NCI-H82 treated with DMSO at 0.1 percent for 48 hours (cell line): ENCODE data around the gene KRTDAP.

ENCODE experiments used
- DNase-seq: peaks from one replicate; lab custom pipeline; 2025; ENCODE audit not compliant: unreplicated experiment; lab: John Stamatoyannopoulos, UW

KRTDAP gene

DNA sequence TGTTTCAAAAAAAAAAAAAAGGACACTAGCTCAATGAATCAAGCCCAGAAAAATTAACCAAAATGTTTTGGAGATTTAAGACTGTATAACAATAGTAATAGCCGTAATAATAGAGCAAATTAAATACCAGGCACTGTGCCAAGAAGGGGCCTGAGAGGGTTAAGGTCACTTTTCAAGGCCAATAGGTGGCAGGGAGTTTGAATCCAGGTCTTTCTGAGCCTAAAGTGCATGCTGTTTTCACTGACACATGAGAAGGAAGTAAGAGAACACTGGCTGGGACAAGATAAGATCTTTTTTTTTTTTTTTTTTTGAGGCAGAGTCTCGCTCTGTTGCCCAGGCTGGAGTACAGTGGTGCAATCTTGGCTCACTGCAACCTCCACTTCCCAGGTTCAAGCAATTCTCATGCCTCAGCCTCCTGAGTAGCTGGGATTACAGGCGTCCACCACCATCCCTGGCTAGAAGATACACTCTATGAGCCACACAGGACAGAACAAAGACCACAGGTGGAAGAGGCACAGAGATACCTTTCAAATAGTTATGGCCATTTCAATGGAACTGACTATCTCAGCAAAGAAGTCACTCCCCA lies 34.6 kb downstream of the KRTDAP start:
- no peak for DNase-seq

DNA sequence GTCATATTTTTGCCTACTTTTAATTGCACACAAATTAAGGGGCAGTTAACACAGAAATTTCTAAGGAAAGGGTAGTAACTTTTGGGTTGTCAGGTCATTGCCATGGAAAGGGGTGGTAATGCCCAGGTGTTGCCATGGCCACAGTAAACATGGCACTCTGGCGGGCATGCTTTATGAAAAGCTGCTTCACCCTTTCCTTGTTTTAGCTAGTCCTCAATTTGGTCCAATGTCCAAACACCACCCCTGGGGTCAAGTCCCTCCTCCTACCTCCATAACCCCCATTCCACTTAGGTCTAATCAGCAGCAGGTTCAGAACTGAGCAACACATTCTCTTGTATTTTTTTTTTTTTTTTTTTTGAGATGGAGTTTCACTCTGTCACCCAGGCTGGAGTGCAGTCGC lies 35.6 kb downstream of the KRTDAP start:
- DNase-seq = no peak

DNA sequence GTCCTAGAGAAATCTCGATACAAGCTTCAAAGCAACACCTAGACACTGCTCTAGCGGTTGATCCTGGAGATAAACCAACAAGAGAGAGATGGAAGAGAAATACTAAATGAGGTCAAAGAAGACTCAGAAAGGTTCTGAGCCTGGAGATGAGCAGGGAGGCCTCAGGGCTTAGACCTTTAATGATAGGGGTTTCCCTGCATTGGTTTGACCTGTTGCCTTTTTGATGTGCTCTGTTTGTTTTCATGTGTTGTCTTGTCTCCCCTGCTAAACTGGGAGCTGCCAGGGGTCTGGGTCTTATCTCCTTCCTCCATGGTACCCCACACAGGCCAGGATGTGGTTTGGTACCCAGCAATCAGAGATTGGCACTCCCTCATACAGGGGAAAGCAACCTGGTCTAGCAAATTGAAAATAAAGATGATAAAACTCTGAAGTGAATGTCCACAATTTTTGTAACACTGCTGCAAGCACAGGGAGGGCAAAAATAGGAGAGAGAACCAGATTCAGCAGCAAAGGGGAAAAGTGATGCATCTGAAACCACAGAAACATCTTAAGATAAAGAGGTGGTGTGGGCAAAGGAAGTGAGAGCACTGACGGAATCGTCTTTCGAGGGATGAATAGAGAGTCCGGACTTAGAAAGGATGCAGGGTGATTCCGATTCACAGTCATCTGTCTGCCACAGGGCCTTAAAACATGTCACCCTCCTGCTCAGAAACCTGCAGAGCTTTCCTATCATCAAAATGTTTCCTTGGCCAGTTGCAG lies 38.7 kb downstream of the KRTDAP start:
- no peak for DNase-seq

GRCh38 chr19:35449359-35450043 lies 40.8 kb downstream of the KRTDAP start:
- DNase-seq = no peak

- no peak for DNase-seq
Observed at GRCh38 chr19:35447606-35448469, 42.4 kb downstream of the KRTDAP start, which contains the start of gene FFAR2. TSS of gene FFAR2 (plus strand) at chr19:35448257. CDS start at chr19:35449715, 1,458 bp downstream.

- no peak for DNase-seq
Observed at GRCh38 chr19:35445826-35446593, 44.3 kb downstream of the KRTDAP start.

DNA sequence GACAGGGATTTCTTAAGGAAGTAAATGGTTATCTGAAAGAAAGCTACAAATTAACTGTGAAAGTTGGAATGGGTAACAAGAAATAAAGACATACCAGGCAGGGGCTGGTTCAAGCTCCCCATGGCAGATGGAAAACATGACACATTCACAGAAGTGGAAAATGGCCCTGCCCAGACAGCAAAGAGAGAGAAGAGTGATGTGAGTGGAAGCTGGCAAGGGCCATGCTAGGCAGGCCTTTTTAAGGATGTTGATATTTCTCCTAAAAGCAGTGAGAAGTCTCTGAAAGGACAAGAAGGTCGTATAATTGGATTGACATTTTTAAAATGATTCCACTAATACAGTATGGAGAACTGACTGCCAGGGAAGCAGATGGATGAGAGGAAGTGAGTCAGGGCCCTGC lies 45.5 kb downstream of the KRTDAP start:
- DNase-seq = no peak

- no peak for DNase-seq
Observed at GRCh38 chr19:35442091-35442490, 48.2 kb downstream of the KRTDAP start.

- DNase-seq = no peak
Observed at GRCh38 chr19:35439921-35440320, 50.3 kb downstream of the KRTDAP start.

GRCh38 chr19:35438527-35438926 lies 51.7 kb downstream of the KRTDAP start:
- no peak for DNase-seq

- DNase-seq = no peak
Observed at GRCh38 chr19:35438096-35438495, 52.2 kb downstream of the KRTDAP start.

- DNase-seq = no peak
Observed at GRCh38 chr19:35437406-35437951, 52.8 kb downstream of the KRTDAP start.
